HepG2 (cell line): Measurements from ENCODE around the gene TOMM20. TPM values are rescaled to one million over a fixed set of nuclear protein-coding genes. Genes with fewer than 3 reads are reported as not detected.

Experiments used
- ATF3 ChIP-seq: sonication (generic); formaldehyde crosslinking; IDR thresholded peaks from 2 replicates; pipeline ENCODE4 v1.4.0; 2020; ENCODE audit warnings: missing genetic modification reagents
- GZF1 ChIP-seq: sonication (generic); formaldehyde crosslinking; IDR thresholded peaks from 2 replicates; pipeline ENCODE4 v1.5.1; 2020; ENCODE audit warnings: mild to moderate bottlenecking, missing genetic modification reagents
- IRF1 ChIP-seq: sonication (generic); formaldehyde crosslinking; IDR thresholded peaks from 2 replicates; pipeline ENCODE4 v1.4.0; 2020; ENCODE audit warnings: low read depth, mild to moderate bottlenecking, missing genetic modification reagents
- NONO ChIP-seq, 2 experiments: fragments of 450-650 bp in 1 of 2; sonication (generic) in 1 of 2; formaldehyde crosslinking in 1 of 2; IDR thresholded peaks in 1 of 2; conservative IDR thresholded peaks in 1 of 2; 2 replicates each; pipeline versions ENCODE4 v1.6.1 to v1.8.0; 2017 to 2022; ENCODE audit warnings: mild to moderate bottlenecking in 1 of 2, missing genetic modification reagents in 1 of 2, moderate library complexity in 1 of 2
- RNF2 ChIP-seq: fragments of 450-650 bp; conservative IDR thresholded peaks from 2 replicates; pipeline ENCODE4 v1.6.1; 2016; ENCODE audit warnings: low read depth
- SAP130 ChIP-seq: IDR thresholded peaks from 2 replicates; pipeline ENCODE4 v1.6.1; 2016; ENCODE audit warnings: low read depth
- XRCC5 ChIP-seq: fragments of 200-400 bp; formaldehyde crosslinking; optimal IDR thresholded peaks from 2 replicates; pipeline ENCODE3; 2017; ENCODE audit warnings: mild to moderate bottlenecking, low read length
- ZBTB1 ChIP-seq: sonication (generic); formaldehyde crosslinking; IDR thresholded peaks from 2 replicates; pipeline ENCODE4 v1.4.0; 2020; ENCODE audit warnings: missing genetic modification reagents, borderline replicate concordance
- ZFP41 ChIP-seq: sonication (generic); formaldehyde crosslinking; IDR thresholded peaks from 2 replicates; pipeline ENCODE4 v1.4.0; 2020; ENCODE audit warnings: mild to moderate bottlenecking, missing genetic modification reagents, borderline replicate concordance
- ZNF235 ChIP-seq: sonication (generic); formaldehyde crosslinking; IDR thresholded peaks from 2 replicates; pipeline ENCODE4 v1.8.1; 2023; ENCODE audit warnings: mild to moderate bottlenecking, missing genetic modification reagents, borderline replicate concordance
- ZNF530 ChIP-seq: sonication (generic); formaldehyde crosslinking; IDR thresholded peaks from 2 replicates; pipeline ENCODE4 v1.5.0; 2020; ENCODE audit warnings: low read depth, mild to moderate bottlenecking, missing genetic modification reagents
- ZNF550 ChIP-seq: sonication (generic); formaldehyde crosslinking; IDR thresholded peaks from 2 replicates; pipeline ENCODE4 v1.4.0; 2020; ENCODE audit warnings: mild to moderate bottlenecking, missing genetic modification reagents, borderline replicate concordance
- polyA plus RNA-seq, 8 experiments: library from polyadenylated mRNA; depleted of rRNA in 3 of 8; stranded (reverse) in 7 of 8; unstranded in 1 of 8; fragments of >200 nt; fragmentation: Illumina TruSeq in 4 of 8; extraction: Trizol in 4 of 8; gene quantifications; 2 replicates each; pipeline versions ENCODE4 v1.2.1 to v1.2.3, GENCODE V29; 2011 to 2016; ENCODE audit warnings: low read depth in 4 of 8, missing spikeins in 1 of 8, mixed read lengths in 1 of 8; ENCODE audit not compliant: insufficient read depth in 1 of 8
- total RNA-seq, 5 experiments: library from RNA; depleted of rRNA; stranded (reverse); fragments of >200 nt; fragmentation: Illumina TruSeq; extraction: Trizol; gene quantifications; 2 replicates each; pipeline ENCODE4 v1.2.3, GENCODE V29; 2016; ENCODE audit warnings: low read depth in 1 of 5
- TF ChIP-seq, protein P1 (sequence below): sonication (generic); formaldehyde crosslinking; IDR thresholded peaks from 2 replicates; pipeline ENCODE4 v1.8.0; 2022; ENCODE audit warnings: missing genetic modification reagents, low read depth, mild to moderate bottlenecking, borderline replicate concordance
- TF ChIP-seq, protein P2 (sequence below): sonication (generic); formaldehyde crosslinking; IDR thresholded peaks from 2 replicates; pipeline ENCODE4 v1.5.0; 2020; ENCODE audit warnings: mild to moderate bottlenecking, low read depth, missing genetic modification reagents, borderline replicate concordance
- TF ChIP-seq, protein P3 (sequence below): sonication (generic); formaldehyde crosslinking; IDR thresholded peaks from 2 replicates; pipeline ENCODE4 v1.4.0; 2020; ENCODE audit warnings: missing genetic modification reagents
- TF ChIP-seq, protein P4 (sequence below): sonication (generic); formaldehyde crosslinking; IDR thresholded peaks from 2 replicates; pipeline ENCODE4 v1.5.0; 2020; ENCODE audit warnings: missing genetic modification reagents
- TF ChIP-seq, protein P5 (sequence below): sonication (generic); formaldehyde crosslinking; IDR thresholded peaks from 2 replicates; pipeline ENCODE4 v1.4.0; 2020; ENCODE audit warnings: missing genetic modification reagents
- TF ChIP-seq, protein P6 (sequence below): IDR thresholded peaks from 2 replicates; pipeline ENCODE4 v1.6.1; 2016; ENCODE audit warnings: low read depth, control low read depth
- TF ChIP-seq, protein P7 (sequence below): sonication (generic); formaldehyde crosslinking; IDR thresholded peaks from 2 replicates; pipeline ENCODE4 v1.4.0; 2020; ENCODE audit warnings: missing genetic modification reagents

TOMM20 gene
- total and polyA plus RNA-seq, 2 of the 13 experiments (the other 11 are each of a cell fraction or from before 2014, with no cell fraction given) = 153 to 376 TPM

GRCh38 chr1:235075048-235075776 is 53.4 kb downstream of the TOMM20 start (continued):
- TF ChIP-seq, protein P1, sequence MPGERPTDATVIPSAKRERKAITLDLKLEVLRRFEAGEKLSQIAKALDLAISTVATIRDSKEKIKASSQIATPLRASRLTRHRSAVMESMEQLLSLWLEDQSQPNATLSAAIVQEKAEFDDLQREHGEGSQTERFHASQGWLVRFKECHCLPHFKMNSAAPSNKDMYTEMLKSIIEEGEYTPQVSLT (CRISPR knock-in tag) = no peak
- TF ChIP-seq SAP130 (CRISPR knock-in tag) = peak; percentile 74
- TF ChIP-seq GZF1 (CRISPR knock-in tag) = no peak
- no peak for TF ChIP-seq IRF1
- TF ChIP-seq, protein P2, sequence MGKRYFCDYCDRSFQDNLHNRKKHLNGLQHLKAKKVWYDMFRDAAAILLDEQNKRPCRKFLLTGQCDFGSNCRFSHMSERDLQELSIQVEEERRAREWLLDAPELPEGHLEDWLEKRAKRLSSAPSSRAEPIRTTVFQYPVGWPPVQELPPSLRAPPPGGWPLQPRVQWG (CRISPR knock-in tag) = no peak
- TF ChIP-seq ZNF550 (CRISPR knock-in tag) = no peak
- TF ChIP-seq ZNF530 (CRISPR knock-in tag) = no peak
- no peak for TF ChIP-seq ZNF235 (CRISPR knock-in tag)
- TF ChIP-seq NONO (IDR thresholded peaks at IDR 0.05) = no peak
- no peak for TF ChIP-seq NONO (CRISPR knock-in tag; conservative IDR thresholded peaks at IDR 0.05)
- TF ChIP-seq ATF3 (CRISPR knock-in tag) = no peak
- no peak for TF ChIP-seq ZFP41
- TF ChIP-seq, protein P3, sequence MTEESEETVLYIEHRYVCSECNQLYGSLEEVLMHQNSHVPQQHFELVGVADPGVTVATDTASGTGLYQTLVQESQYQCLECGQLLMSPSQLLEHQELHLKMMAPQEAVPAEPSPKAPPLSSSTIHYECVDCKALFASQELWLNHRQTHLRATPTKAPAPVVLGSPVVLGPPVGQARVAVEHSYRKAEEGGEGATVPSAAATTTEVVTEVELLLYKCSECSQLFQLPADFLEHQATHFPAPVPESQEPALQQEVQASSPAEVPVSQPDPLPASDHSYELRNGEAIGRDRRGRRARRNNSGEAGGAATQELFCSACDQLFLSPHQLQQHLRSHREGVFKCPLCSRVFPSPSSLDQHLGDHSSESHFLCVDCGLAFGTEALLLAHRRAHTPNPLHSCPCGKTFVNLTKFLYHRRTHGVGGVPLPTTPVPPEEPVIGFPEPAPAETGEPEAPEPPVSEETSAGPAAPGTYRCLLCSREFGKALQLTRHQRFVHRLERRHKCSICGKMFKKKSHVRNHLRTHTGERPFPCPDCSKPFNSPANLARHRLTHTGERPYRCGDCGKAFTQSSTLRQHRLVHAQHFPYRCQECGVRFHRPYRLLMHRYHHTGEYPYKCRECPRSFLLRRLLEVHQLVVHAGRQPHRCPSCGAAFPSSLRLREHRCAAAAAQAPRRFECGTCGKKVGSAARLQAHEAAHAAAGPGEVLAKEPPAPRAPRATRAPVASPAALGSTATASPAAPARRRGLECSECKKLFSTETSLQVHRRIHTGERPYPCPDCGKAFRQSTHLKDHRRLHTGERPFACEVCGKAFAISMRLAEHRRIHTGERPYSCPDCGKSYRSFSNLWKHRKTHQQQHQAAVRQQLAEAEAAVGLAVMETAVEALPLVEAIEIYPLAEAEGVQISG = peak; percentile 13; the same call in 1 of the 2 replicates
- TF ChIP-seq, protein P4, sequence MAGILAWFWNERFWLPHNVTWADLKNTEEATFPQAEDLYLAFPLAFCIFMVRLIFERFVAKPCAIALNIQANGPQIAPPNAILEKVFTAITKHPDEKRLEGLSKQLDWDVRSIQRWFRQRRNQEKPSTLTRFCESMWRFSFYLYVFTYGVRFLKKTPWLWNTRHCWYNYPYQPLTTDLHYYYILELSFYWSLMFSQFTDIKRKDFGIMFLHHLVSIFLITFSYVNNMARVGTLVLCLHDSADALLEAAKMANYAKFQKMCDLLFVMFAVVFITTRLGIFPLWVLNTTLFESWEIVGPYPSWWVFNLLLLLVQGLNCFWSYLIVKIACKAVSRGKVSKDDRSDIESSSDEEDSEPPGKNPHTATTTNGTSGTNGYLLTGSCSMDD (CRISPR knock-in tag) = no peak
- TF ChIP-seq, protein P5, sequence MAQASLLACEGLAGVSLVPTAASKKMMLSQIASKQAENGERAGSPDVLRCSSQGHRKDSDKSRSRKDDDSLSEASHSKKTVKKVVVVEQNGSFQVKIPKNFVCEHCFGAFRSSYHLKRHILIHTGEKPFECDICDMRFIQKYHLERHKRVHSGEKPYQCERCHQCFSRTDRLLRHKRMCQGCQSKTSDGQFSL (CRISPR knock-in tag) = no peak
- TF ChIP-seq XRCC5 = no peak
- TF ChIP-seq RNF2 = no peak
- TF ChIP-seq ZBTB1 (CRISPR knock-in tag) = no peak
- TF ChIP-seq, protein P6, sequence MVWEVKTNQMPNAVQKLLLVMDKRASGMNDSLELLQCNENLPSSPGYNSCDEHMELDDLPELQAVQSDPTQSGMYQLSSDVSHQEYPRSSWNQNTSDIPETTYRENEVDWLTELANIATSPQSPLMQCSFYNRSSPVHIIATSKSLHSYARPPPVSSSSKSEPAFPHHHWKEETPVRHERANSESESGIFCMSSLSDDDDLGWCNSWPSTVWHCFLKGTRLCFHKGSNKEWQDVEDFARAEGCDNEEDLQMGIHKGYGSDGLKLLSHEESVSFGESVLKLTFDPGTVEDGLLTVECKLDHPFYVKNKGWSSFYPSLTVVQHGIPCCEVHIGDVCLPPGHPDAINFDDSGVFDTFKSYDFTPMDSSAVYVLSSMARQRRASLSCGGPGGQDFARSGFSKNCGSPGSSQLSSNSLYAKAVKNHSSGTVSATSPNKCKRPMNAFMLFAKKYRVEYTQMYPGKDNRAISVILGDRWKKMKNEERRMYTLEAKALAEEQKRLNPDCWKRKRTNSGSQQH = no peak
- TF ChIP-seq, protein P7, sequence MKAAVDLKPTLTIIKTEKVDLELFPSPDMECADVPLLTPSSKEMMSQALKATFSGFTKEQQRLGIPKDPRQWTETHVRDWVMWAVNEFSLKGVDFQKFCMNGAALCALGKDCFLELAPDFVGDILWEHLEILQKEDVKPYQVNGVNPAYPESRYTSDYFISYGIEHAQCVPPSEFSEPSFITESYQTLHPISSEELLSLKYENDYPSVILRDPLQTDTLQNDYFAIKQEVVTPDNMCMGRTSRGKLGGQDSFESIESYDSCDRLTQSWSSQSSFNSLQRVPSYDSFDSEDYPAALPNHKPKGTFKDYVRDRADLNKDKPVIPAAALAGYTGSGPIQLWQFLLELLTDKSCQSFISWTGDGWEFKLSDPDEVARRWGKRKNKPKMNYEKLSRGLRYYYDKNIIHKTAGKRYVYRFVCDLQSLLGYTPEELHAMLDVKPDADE (CRISPR knock-in tag) = no peak
